PC-3 (cell line): ENCODE results near the gene EBPL. TPM values are rescaled to one million over a fixed set of nuclear protein-coding genes. Genes with fewer than 3 reads are reported as not detected.
A peak's percentile ranks its signal among the peaks of the same experiment; 100 is the strongest.

Experiments
- ATAC-seq: fragments of 200-7000 bp; cut with Tn5 transposase; 2 replicates; pipeline ENCODE4 v1.9.1; 2020; ENCODE audit warnings: mild to moderate bottlenecking, moderate library complexity
- BruUV-seq: library from RNA; stranded (reverse); fragments of 400-500 nt; replicated peaks from 2 replicates; lab custom pipeline; 2021; lab: Mats Ljungman, UMichigan
- CTCF ChIA-PET: fragments of 300-600 bp; sonication (Branson Sonifier 250); formaldehyde crosslinking; loops from one replicate; lab custom pipeline; 2022; ENCODE audit warnings: antibody characterized with exemption; lab: Charles Lee
- POLR2A ChIA-PET: fragments of 300-600 bp; sonication (Branson Sonifier 250); formaldehyde crosslinking; loops from one replicate; lab custom pipeline; 2022; ENCODE audit warnings: antibody characterized with exemption; ENCODE audit not compliant: unreplicated experiment; lab: Charles Lee
- DNase-seq: peaks from one replicate; pipeline ENCODE4 v3.0.0-alpha.2; 2015
- H2AFZ ChIP-seq: fragments of 300-600 bp; sonication (generic); 2 replicates; pipeline ENCODE4 v1.6.0; 2016; ENCODE audit warnings: antibody characterized with exemption, low read length
- H3F3A ChIP-seq: fragments of 300-600 bp; sonication (generic); one replicate; pipeline ENCODE4 v1.6.0; 2017; ENCODE audit warnings: antibody characterized with exemption, low read length, control low read depth, mild to moderate bottlenecking; ENCODE audit not compliant: unreplicated experiment
- H3K27ac ChIP-seq: fragments of 300-600 bp; sonication (generic); 2 replicates; pipeline ENCODE4 v1.5.1; 2016; ENCODE audit warnings: mild to moderate bottlenecking, low read length
- H3K27me3 ChIP-seq: fragments of 300-600 bp; sonication (generic); 2 replicates; pipeline ENCODE4 v1.6.1; 2016; ENCODE audit warnings: low read length, mixed read lengths
- H3K36me3 ChIP-seq: fragments of 300-600 bp; sonication (generic); 2 replicates; pipeline ENCODE4 v1.6.1; 2016; ENCODE audit warnings: low read depth, mixed run types, low read length, mixed read lengths
- H3K4me1 ChIP-seq: fragments of 300-600 bp; sonication (generic); 2 replicates; pipeline ENCODE4 v1.5.1; 2016; ENCODE audit warnings: low read length; ENCODE audit not compliant: insufficient read depth
- H3K4me2 ChIP-seq: fragments of 300-600 bp; sonication (generic); 2 replicates; pipeline ENCODE4 v1.6.0; 2016; ENCODE audit warnings: low read length
- H3K4me3 ChIP-seq: fragments of 300-600 bp; sonication (generic); 2 replicates; pipeline ENCODE4 v1.5.1; 2016; ENCODE audit warnings: mild to moderate bottlenecking, low read length, mixed read lengths
- H3K79me2 ChIP-seq: fragments of 300-600 bp; sonication (generic); 2 replicates; pipeline ENCODE4 v1.6.1; 2017; ENCODE audit warnings: low read length, mixed read lengths
- H3K9ac ChIP-seq: fragments of 300-600 bp; sonication (generic); 2 replicates; pipeline ENCODE4 v1.6.0; 2016; ENCODE audit warnings: mild to moderate bottlenecking, low read length
- H3K9me2 ChIP-seq: fragments of 300-600 bp; sonication (generic); replicated peaks from 2 replicates; pipeline ENCODE4 v1.6.1; 2016; ENCODE audit warnings: mixed run types, low read length, mixed read lengths
- H3K9me3 ChIP-seq: fragments of 300-600 bp; sonication (generic); 2 replicates; pipeline ENCODE4 v1.6.1; 2016; ENCODE audit warnings: low read length, mixed read lengths
- H4K20me1 ChIP-seq: fragments of 300-600 bp; sonication (generic); 2 replicates; pipeline ENCODE4 v1.6.1; 2016; ENCODE audit warnings: low read length, mixed read lengths
- CTCF ChIP-seq: fragments of 300-600 bp; sonication (generic); conservative IDR thresholded peaks from 2 replicates; pipeline ENCODE4 v1.5.1; 2017; ENCODE audit warnings: antibody characterized with exemption, low read depth, mild to moderate bottlenecking, low read length
- EZH2 ChIP-seq: fragments of 300-600 bp; sonication (generic); IDR thresholded peaks from one replicate; pipeline ENCODE4 v1.6.1; 2017; ENCODE audit warnings: antibody characterized with exemption, mild to moderate bottlenecking, low read length; ENCODE audit not compliant: unreplicated experiment
- EZH2phosphoT487 ChIP-seq: fragments of 300-600 bp; sonication (generic); IDR thresholded peaks from 2 replicates; pipeline ENCODE4 v1.6.1; 2018; ENCODE audit warnings: mild to moderate bottlenecking, antibody characterized with exemption, low read length, borderline replicate concordance
- intact Hi-C: fragments of 100-400 bp; cut with micrococcal nuclease; formaldehyde crosslinking; loops from 2 replicates; pipeline ENCODE4 v1.9.0; 2023
- total RNA-seq: library from RNA; depleted of rRNA; stranded (reverse); fragments of >200 nt; gene quantifications from 2 replicates; pipeline ENCODE4 v1.2.3, GENCODE V29; 2014

Gene EBPL
- total RNA-seq, 1 experiment from 2014 or later, result 108 TPM

- H3K27ac ChIP-seq, result 0 out of 2 replicates have a peak overlapping the region, but pooled peaks have one; percentile 11
- peak; percentile 53; the same call in 1 of the 2 replicates for ATAC-seq
- ChIA-PET POLR2A (no interaction called here), CTCF (no interaction called here)
- H3K9me2 ChIP-seq, result no peaks in the 10 kb centered on the region
- no peak overlapping the region for H2AFZ ChIP-seq
- no peaks in the 10 kb centered on the region for H3F3A ChIP-seq
- intact Hi-C loops, result no loop called here
- TF ChIP-seq EZH2 (no peak), EZH2phosphoT487 (no peak), CTCF (no peak)
- DNase-seq, result peak; percentile 43
- no peak overlapping the region for H3K9ac ChIP-seq
- no peaks in the 10 kb centered on the region for H3K79me2 ChIP-seq
- H3K27me3 ChIP-seq, result no peaks in the 10 kb centered on the region
- BruUV-seq, result no TSS peak
- no peaks in the 10 kb centered on the region for H4K20me1 ChIP-seq
- no peaks in the 10 kb centered on the region for H3K9me3 ChIP-seq
- peaks cover 4% of the 10 kb centered on the region; the same call in 1 of the 2 replicates for H3K4me1 ChIP-seq
- H3K36me3 ChIP-seq, result no peaks in the 10 kb centered on the region
- H3K4me3 ChIP-seq, result no peak overlapping the region
- H3K4me2 ChIP-seq, result no peak overlapping the region
Measured at GRCh38 chr13:49638030-49638743, 53.1 kb downstream of the EBPL start.

GRCh38 chr13:49636705-49637104, 54.6 kb downstream of the EBPL start:
- H3K36me3 ChIP-seq, result no peaks in the 10 kb centered on the region
- no peaks in the 10 kb centered on the region for H3K27me3 ChIP-seq
- H4K20me1 ChIP-seq, result no peaks in the 10 kb centered on the region
- BruUV-seq, result no TSS peak
- no peaks in the 10 kb centered on the region for H3K79me2 ChIP-seq
- no peak overlapping the region for H2AFZ ChIP-seq
- H3K4me1 ChIP-seq, result no peaks in the 10 kb centered on the region; the same call in 1 of the 2 replicates
- no peak overlapping the region for H3K27ac ChIP-seq
- DNase-seq (no peak), ATAC-seq (no peak)
- H3K9me2 ChIP-seq, result no peaks in the 10 kb centered on the region
- ChIA-PET POLR2A (no interaction called here), CTCF (no interaction called here)
- H3K4me3 ChIP-seq, result no peak overlapping the region
- intact Hi-C loops, result no loop called here
- H3K4me2 ChIP-seq, result no peak overlapping the region
- H3K9me3 ChIP-seq, result no peaks in the 10 kb centered on the region
- TF ChIP-seq CTCF, result no peak
- TF ChIP-seq EZH2phosphoT487, result no peak
- no peak for TF ChIP-seq EZH2
- no peaks in the 10 kb centered on the region for H3F3A ChIP-seq
- no peak overlapping the region for H3K9ac ChIP-seq
